Effector memory CD8-positive, alpha-beta T cell (primary cell): ENCODE results near the gene YWHAQ.
"Not testable (repeated sequence)": the region's sequence is repeated elsewhere in the genome, so short reads cannot be mapped to it uniquely, and the experiment has no call there.

ENCODE experiments used
- ATAC-seq: fragments of 150-1000 bp; cut with Tn5 transposase; replicated peaks from 2 replicates; pipeline ENCODE4 v1.10.0; 2021; ENCODE audit warnings: mild to moderate bottlenecking, moderate library complexity
- DNase-seq, 3 experiments: peaks; one replicate each; pipeline ENCODE4 v3.0.0; 2021
- H3K27ac Mint-ChIP-seq, 2 donors: one replicate each; pipeline ENCODE4 v1.8.0; 2022; ENCODE audit warnings: mild to moderate bottlenecking in 2 of 2, mixed read lengths in 2 of 2, moderate library complexity in 2 of 2
- H3K27me3 Mint-ChIP-seq, 2 donors: one replicate each; pipeline ENCODE4 v1.8.0; 2022; ENCODE audit warnings: mixed read lengths in 2 of 2
- H3K36me3 Mint-ChIP-seq: one replicate; pipeline ENCODE4 v1.8.0; 2022; ENCODE audit warnings: mild to moderate bottlenecking, moderate library complexity, mixed read lengths; ENCODE audit not compliant: insufficient read depth
- H3K4me1 Mint-ChIP-seq, 2 donors: one replicate each; pipeline ENCODE4 v1.8.0; 2022; ENCODE audit warnings: low read depth in 2 of 2, mixed read lengths in 2 of 2
- H3K4me3 Mint-ChIP-seq, 2 donors: one replicate each; pipeline ENCODE4 v1.8.0; 2022; ENCODE audit warnings: mild to moderate bottlenecking in 2 of 2, mixed read lengths in 2 of 2, moderate library complexity in 2 of 2
- H3K9me3 Mint-ChIP-seq, 2 donors: one replicate each; pipeline ENCODE4 v1.8.0; 2022; ENCODE audit warnings: mixed read lengths in 2 of 2

Gene YWHAQ

GRCh38 chr2:9592699-9593098, 38.1 kb downstream of the YWHAQ start:
- ATAC-seq (no peak), DNase-seq (no peak)
- no peaks in the 10 kb centered on the region for H3K27me3 Mint-ChIP-seq
- H3K4me1 Mint-ChIP-seq = peaks cover 33 to 56% of the 10 kb centered on the region in 2 donors
- H3K9me3 Mint-ChIP-seq = no peaks in the 10 kb centered on the region
- H3K4me3 Mint-ChIP-seq = no peak overlapping the region
- H3K27ac Mint-ChIP-seq = peak overlapping the region in 1 of 2 donors; percentile 38
- peaks cover 55% of the 10 kb centered on the region for H3K36me3 Mint-ChIP-seq

GRCh38 chr2:9590641-9591040, 40.2 kb downstream of the YWHAQ start:
- ATAC-seq = no peak
- no peaks in the 10 kb centered on the region for H3K27me3 Mint-ChIP-seq
- H3K4me3 Mint-ChIP-seq = no peak overlapping the region
- peak overlapping the region; percentile 29 to 38 for H3K27ac Mint-ChIP-seq
- DNase-seq = no peak
- H3K9me3 Mint-ChIP-seq = no peaks in the 10 kb centered on the region
- H3K36me3 Mint-ChIP-seq = peaks cover 64% of the 10 kb centered on the region
- peaks cover 23 to 50% of the 10 kb centered on the region in 2 donors for H3K4me1 Mint-ChIP-seq

GRCh38 chr2:9586465-9586864, 44.3 kb downstream of the YWHAQ start:
- peak overlapping the region in 1 of 2 donors; percentile 83 for H3K27ac Mint-ChIP-seq
- no peaks in the 10 kb centered on the region for H3K27me3 Mint-ChIP-seq
- no peak for ATAC-seq
- peaks cover 87% of the 10 kb centered on the region for H3K36me3 Mint-ChIP-seq
- no peak for DNase-seq
- H3K4me3 Mint-ChIP-seq = no peak overlapping the region
- H3K4me1 Mint-ChIP-seq = peaks cover 4 to 23% of the 10 kb centered on the region in 2 donors
- H3K9me3 Mint-ChIP-seq = no peaks in the 10 kb centered on the region

GRCh38 chr2:9585486-9585885, 45.3 kb downstream of the YWHAQ start:
- Mint-ChIP-seq H3K9me3 (no peaks in the 10 kb centered on the region), H3K36me3 (peaks cover 86% of the 10 kb centered on the region), H3K27ac (peak overlapping the region in 1 of 2 donors; percentile 83), H3K4me1 (peaks cover 1 to 15% of the 10 kb centered on the region in 2 donors), H3K4me3 (no peak overlapping the region), H3K27me3 (no peaks in the 10 kb centered on the region)
- no peak for ATAC-seq
- no peak for DNase-seq

- ATAC-seq, H3K4me3 Mint-ChIP-seq, H3K9me3 Mint-ChIP-seq, DNase-seq, H3K27me3 Mint-ChIP-seq: not testable (repeated sequence)
- peaks cover 84% of the 10 kb centered on the region for H3K36me3 Mint-ChIP-seq
- peak overlapping the region in 1 of 2 donors; percentile 83 for H3K27ac Mint-ChIP-seq
- peaks cover 1 to 12% of the 10 kb centered on the region in 2 donors for H3K4me1 Mint-ChIP-seq
These were observed 45.9 kb downstream of the YWHAQ start for GRCh38 chr2:9584902-9585301.

- H3K9me3 Mint-ChIP-seq = no peaks in the 10 kb centered on the region
- peak overlapping the region in 1 of 2 donors; percentile 71 for H3K27ac Mint-ChIP-seq
These were observed 48.2 kb downstream of the YWHAQ start for GRCh38 chr2:9582624-9583023.

GRCh38 chr2:9578467-9579235, 52.1 kb downstream of the YWHAQ start:
- H3K4me3 Mint-ChIP-seq = no peak overlapping the region
- H3K36me3 Mint-ChIP-seq = peaks cover 38% of the 10 kb centered on the region
- H3K27me3 Mint-ChIP-seq = no peaks in the 10 kb centered on the region
- DNase-seq (no peak), ATAC-seq (no peak)
- H3K9me3 Mint-ChIP-seq = no peaks in the 10 kb centered on the region
- H3K27ac Mint-ChIP-seq = no peak overlapping the region
- peaks cover 0 to 2% of the 10 kb centered on the region in 2 donors for H3K4me1 Mint-ChIP-seq

More at GRCh38 chr2:9582624-9583023, 48.2 kb downstream of the YWHAQ start:
- Mint-ChIP-seq H3K4me1 (peaks cover 1 to 9% of the 10 kb centered on the region in 2 donors), H3K36me3 (peaks cover 77% of the 10 kb centered on the region), H3K27me3 (no peaks in the 10 kb centered on the region), H3K4me3 (no peak overlapping the region)
- no peak for ATAC-seq
- no peak for DNase-seq

GRCh38 chr2:9574331-9574730, 56.5 kb downstream of the YWHAQ start:
- no peaks in the 10 kb centered on the region for H3K27me3 Mint-ChIP-seq
- H3K27ac Mint-ChIP-seq = peak overlapping the region; percentile 3 to 71
- no peaks in the 10 kb centered on the region for H3K9me3 Mint-ChIP-seq
- H3K4me1 Mint-ChIP-seq = peaks cover 4% of the 10 kb centered on the region in 2 donors
- no peak for ATAC-seq
- H3K4me3 Mint-ChIP-seq = no peak overlapping the region
- peaks cover 7% of the 10 kb centered on the region for H3K36me3 Mint-ChIP-seq
- DNase-seq = no peak

GRCh38 chr2:9573840-9574239, 57.0 kb downstream of the YWHAQ start:
- DNase-seq = no peak
- H3K36me3 Mint-ChIP-seq = peaks cover 4% of the 10 kb centered on the region
- H3K9me3 Mint-ChIP-seq = no peaks in the 10 kb centered on the region
- peak overlapping the region in 1 of 2 donors; percentile 3 for H3K27ac Mint-ChIP-seq
- H3K4me1 Mint-ChIP-seq = peaks cover 4% of the 10 kb centered on the region in 2 donors
- H3K27me3 Mint-ChIP-seq = no peaks in the 10 kb centered on the region
- no peak overlapping the region for H3K4me3 Mint-ChIP-seq
- no peak for ATAC-seq

GRCh38 chr2:9573013-9573720, 57.6 kb downstream of the YWHAQ start:
- DNase-seq (no peak), ATAC-seq (no peak)
- no peaks in the 10 kb centered on the region for H3K27me3 Mint-ChIP-seq
- H3K9me3 Mint-ChIP-seq = no peaks in the 10 kb centered on the region
- no peak overlapping the region for H3K4me3 Mint-ChIP-seq
- peaks cover 4% of the 10 kb centered on the region in 2 donors for H3K4me1 Mint-ChIP-seq
- H3K27ac Mint-ChIP-seq = no peak overlapping the region
- peaks cover 3% of the 10 kb centered on the region for H3K36me3 Mint-ChIP-seq

GRCh38 chr2:9570182-9571060, 60.4 kb downstream of the YWHAQ start:
- no peak for DNase-seq
- H3K27ac Mint-ChIP-seq = no peak overlapping the region
- peaks cover 3% of the 10 kb centered on the region for H3K36me3 Mint-ChIP-seq
- no peaks in the 10 kb centered on the region for H3K9me3 Mint-ChIP-seq
- no peak overlapping the region for H3K4me3 Mint-ChIP-seq
- ATAC-seq = no peak
- H3K4me1 Mint-ChIP-seq = peaks cover 4% of the 10 kb centered on the region in 2 donors
- no peaks in the 10 kb centered on the region for H3K27me3 Mint-ChIP-seq

- H3K9me3 Mint-ChIP-seq = no peaks in the 10 kb centered on the region
These were observed 65.2 kb downstream of the YWHAQ start for GRCh38 chr2:9565436-9566153.

GRCh38 chr2:9560628-9561027, 70.2 kb downstream of the YWHAQ start:
- no peaks in the 10 kb centered on the region for H3K27me3 Mint-ChIP-seq
- H3K4me3 Mint-ChIP-seq = no peak overlapping the region
- DNase-seq (no peak), ATAC-seq (no peak)
- H3K9me3 Mint-ChIP-seq = no peaks in the 10 kb centered on the region
- peak overlapping the region in 1 of 2 donors; percentile 29 for H3K27ac Mint-ChIP-seq
- H3K36me3 Mint-ChIP-seq = peaks cover 4% of the 10 kb centered on the region
- peaks cover 6 to 8% of the 10 kb centered on the region in 2 donors for H3K4me1 Mint-ChIP-seq

More at GRCh38 chr2:9565436-9566153, 65.2 kb downstream of the YWHAQ start:
- Mint-ChIP-seq H3K4me3 (no peak overlapping the region), H3K27ac (no peak overlapping the region), H3K27me3 (no peaks in the 10 kb centered on the region), H3K4me1 (peaks cover 0 to 2% of the 10 kb centered on the region in 2 donors), H3K36me3 (no peaks in the 10 kb centered on the region)
- DNase-seq (no peak), ATAC-seq (no peak)
